Measurements from ENCODE around the gene CCDC63.
"Not testable (repeated sequence)": the region's sequence is repeated elsewhere in the genome, so short reads cannot be mapped to it uniquely, and the experiment has no call there.

The CCDC63 gene

GRCh38 chr12:110844551-110845338, 2.0 kb upstream of the CCDC63 start:
- no peak for DNase-seq

GRCh38 chr12:110845339-110845682, 1.5 kb upstream of the CCDC63 start:
- no peak for DNase-seq

DNA sequence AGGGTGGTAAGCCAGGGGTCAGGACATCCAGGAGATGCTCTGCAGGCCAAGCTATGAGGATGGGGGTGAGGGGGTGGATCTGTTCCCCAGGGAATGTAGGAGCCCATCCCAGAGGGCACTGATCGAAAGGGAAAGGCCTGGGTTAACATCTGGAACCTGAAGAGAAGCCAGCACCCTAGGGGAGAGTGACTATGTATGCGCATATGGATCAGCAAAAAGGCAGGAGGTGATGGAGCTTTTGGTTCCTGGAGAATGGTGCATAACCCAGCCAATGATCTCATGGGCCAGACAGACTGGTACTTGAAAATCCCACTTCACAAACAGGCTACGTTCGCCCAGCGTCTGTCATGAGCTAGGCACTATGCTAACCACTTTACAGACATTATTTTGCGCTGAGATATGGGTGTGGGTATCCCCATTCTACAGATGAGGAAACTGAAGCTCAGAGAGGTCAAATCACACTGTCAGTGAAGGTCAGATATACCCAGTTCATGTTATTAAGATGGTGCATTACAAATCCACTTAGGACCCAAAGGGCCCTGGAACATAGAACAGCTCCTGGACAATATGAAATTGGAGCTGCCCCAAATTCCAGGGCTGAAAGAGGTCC, 1.6 kb downstream of the CCDC63 start:
- no peak for DNase-seq

- no peak for DNase-seq
These were observed 2.4 kb downstream of the CCDC63 start for GRCh38 chr12:110849221-110849620.

DNA sequence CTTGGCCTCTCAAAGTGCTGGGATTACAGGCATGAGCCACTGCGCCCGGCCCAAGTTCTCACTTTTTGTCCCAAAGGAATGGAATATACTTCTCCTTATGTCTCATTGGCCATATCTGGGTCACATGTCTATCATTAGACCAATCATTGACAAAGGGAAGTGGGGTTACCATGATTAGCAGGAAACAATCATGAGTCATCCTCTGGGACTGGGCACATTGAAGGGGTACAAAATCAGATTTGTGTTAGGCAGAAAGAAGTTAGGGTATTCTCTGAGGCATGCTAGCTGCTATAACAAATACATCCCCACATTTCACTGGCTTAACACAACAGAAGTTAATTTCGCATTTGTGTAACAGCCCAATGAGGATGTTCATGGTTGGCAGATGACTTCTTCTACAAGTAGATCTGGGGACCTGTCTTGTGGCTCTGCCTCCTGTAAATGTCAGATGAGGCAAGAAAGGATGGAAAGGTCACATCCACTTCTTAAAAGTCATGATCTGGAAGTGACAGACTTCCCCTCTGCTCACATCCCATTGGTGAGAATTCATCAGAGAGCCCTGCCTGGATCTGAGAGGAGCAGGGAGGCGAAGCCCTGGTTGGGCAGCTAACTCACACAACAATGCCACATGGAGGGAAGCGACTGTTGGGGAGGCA, 3.1 kb downstream of the CCDC63 start:
- DNase-seq, result no peak

- no peak for DNase-seq
These were observed 4.0 kb downstream of the CCDC63 start for GRCh38 chr12:110850762-110851161.

- no peak for DNase-seq
These were observed 7.0 kb downstream of the CCDC63 start for GRCh38 chr12:110853836-110854235.

- DNase-seq, result no peak
These were observed 9.8 kb downstream of the CCDC63 start for GRCh38 chr12:110856542-110856941.

DNA sequence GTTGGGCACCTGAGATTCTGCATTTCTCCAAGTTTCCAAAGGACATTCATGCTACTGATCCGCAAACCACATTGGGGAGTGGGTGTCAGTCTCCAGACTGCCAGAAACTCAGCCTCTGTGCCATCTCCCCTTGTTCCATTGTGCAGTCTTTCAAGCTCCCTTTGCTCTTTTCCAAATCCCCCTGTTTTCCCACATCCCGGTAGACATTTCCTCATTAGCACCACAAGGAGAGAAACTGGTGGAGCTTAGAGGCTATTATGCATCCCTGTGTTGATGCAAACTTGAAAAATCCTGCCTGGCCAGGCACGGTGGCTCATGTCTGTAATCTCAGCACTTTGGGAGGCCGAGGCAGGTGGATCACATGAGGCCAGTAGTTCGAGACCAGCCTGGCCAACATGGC, 10.7 kb downstream of the CCDC63 start:
- DNase-seq, result no peak

DNA sequence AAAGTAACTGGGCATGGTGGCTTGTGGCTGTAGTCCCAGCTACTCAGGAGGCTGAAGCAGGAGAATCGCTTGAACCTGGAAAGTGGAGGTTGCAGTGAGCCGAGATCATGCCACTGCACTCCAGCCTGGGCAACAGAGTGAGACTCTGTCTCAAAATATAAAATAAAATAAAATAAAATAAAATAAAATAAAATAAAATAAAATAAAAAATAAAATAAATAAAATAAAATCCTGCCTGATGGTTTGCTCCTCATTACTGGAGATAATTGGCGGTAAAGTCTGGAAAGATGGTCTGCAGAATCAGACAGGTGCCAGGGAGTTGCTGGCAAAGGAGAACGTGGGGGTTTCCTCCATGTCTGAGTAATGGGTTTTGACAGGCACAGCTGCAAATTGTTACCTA, 11.2 kb downstream of the CCDC63 start:
- DNase-seq, result not testable (repeated sequence)

DNA sequence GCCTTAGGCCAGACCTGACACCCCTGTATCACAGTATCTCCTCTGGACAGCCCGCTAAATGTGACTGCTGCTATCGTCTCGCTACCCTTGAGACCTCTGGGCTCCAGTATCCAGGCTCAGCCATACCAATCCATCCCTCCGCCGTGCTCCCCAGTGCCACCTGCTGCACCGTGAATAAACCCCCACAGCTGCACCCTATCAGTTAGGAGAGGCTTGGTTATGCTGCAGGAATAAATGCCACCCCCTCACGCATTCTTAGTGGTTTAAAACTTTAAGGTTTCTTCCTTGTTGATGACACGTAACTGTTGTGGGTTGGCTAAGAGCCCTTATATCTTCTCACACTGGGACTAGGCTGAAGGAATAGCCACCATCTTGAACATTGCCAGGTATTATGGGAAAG, 12.1 kb downstream of the CCDC63 start:
- no peak for DNase-seq

DNA sequence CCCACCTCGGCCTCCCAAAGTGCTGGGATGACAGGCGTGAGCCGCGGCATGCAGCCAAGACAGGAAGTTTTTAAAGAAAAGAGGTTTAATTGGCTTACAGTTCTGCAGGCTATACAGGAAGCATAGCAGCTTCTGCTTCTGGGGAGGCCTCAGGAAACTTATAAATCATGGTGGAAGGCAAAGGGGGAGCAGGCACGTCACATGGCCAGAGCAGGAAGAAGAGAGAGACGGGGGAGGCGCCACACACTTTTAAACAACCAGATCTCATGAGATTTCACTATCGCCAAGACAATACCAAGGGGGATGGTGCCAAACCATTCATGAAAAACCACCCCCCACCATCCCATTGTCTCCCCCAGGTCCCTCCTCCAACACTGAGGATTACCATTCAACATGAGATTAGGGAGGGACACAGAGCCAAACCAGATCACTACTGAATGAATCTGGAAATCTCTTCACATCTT, 14.1 kb downstream of the CCDC63 start:
- no peak for DNase-seq

DNA sequence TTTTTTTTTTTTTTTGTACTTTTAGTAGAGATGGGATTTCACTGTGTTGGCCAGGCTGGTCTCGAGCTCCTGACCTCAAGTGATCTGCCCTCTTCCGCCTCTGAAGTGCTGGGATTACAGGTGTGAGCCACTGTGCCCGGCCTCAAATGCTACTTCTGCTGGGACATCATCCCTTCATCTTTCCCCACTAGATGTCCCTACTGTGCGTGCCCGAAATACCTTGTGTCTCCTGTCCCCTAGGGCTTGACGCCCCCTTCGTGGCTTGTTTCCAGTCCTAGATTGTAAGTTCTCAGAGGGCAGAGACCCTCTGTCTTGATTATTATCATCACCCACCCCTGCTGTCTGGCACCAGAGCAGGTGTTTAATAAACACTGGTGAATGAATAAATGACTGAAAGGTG, 14.9 kb downstream of the CCDC63 start:
- no peak for DNase-seq

GRCh38 chr12:110862329-110862728, 15.5 kb downstream of the CCDC63 start:
- no peak for DNase-seq

DNA sequence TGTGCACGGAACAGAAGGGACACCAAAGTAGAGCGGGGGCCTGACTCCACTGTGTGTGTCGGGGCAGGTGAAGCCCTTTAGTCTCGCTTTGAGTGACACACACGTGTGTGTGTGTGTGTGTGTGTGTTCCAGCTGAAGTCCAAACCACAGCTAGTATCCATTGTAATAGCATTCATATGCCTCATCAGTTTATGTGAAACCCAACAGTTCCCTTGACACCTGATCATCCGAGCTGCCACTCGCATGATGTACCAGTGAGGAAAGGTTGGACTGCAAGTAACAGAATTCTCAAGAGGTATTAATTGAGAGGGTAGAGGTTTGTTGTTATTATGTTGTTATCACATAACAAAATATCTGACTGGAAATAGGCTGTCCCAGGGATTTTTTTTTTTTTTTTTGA, 16.4 kb downstream of the CCDC63 start:
- no peak for DNase-seq

DNA sequence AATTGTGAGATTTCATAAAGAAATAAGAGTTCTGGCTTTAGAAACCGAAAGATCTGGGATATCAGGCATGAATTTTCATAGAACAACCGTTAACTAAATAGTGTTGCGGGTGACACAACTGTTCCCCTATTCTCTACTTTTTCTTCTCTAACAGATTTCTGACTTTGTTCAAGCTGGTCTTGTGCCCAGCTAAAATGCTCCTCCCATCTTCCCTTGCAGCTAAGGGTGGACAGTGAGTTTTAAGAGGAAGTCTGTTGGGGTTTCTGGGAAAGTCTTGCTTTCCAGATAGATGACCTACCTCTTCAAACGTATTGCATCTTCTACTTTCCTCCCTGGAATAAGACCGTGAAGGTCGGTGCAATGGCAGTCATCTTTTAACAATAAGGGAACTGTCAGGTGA, 18.7 kb downstream of the CCDC63 start:
- no peak for DNase-seq

DNA sequence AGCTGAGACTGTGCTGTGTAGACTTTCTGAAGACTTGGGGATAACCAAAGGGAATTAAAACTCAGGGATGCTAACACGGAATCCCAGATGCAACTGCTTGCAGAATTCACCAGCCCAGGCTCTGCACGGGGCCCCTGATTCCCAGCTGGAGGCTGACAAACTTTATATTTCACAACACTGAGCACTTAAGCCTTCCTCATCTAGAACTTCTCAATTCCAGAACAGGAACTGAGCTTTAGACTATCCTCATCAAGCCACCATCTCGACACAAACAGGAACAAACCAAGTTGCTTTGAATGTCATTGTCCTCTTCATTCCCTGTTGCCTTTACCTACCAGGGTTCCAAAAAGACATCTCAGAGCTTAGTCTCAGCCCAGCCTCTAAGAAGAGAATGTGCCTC, 22.2 kb downstream of the CCDC63 start:
- no peak for DNase-seq

DNA sequence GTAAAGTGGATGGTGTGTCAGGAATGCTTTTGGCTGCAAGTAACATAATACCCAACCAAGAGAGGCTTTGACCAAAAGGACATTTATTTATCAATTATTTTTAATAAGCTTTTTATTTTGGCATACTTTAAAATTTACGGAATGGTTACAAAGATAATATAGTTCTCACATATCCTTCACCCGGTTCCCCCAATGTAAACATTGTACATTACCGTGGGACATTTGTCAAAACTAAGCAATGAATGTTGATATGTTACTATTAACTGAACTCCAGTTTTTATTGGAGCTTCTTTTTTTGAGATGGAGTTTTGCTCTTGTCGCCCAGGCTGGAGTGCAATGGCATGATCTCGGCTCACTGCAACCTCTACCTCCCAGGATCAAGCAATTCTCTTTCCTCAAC, 23.0 kb downstream of the CCDC63 start:
- no peak for DNase-seq

DNA sequence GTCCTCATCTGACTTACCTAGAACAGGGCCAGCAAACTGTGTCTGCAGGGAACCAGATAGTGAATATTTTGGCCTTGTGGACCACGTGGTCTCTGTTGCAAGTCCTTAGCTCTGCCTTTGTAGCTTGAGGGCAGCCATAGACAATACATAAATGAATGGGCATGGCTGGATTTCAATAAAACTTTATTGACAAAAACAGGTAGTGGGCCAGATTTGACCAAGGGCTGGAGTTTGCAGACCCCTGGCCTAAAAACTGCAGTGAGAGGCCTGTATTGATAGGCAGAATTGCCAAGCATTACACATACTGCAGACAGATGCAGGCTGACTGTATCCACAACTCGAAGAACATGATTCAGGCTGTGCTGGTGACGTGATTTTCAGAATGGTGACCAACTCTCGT, 25.3 kb downstream of the CCDC63 start:
- no peak for DNase-seq

GRCh38 chr12:110874351-110874750, 27.6 kb downstream of the CCDC63 start:
- DNase-seq, result no peak

GRCh38 chr12:110874781-110875180, 28.0 kb downstream of the CCDC63 start:
- no peak for DNase-seq

- no peak for DNase-seq
These were observed 33.9 kb downstream of the CCDC63 start for GRCh38 chr12:110880651-110881050.

GRCh38 chr12:110883251-110883650, 36.5 kb downstream of the CCDC63 start:
- DNase-seq, result no peak

- no peak for DNase-seq
These were observed 38.5 kb downstream of the CCDC63 start for GRCh38 chr12:110885152-110885840.
